GM10266 (cell line): ENCODE data around the gene OPCML.

Experiments
- DNase-seq: peaks from one replicate; pipeline ENCODE4 v3.0.0; 2012; ENCODE audit errors: extremely low spot score
- CTCF ChIP-seq: IDR thresholded peaks from 2 replicates; pipeline ENCODE4 v1.5.1; 2012; ENCODE audit warnings: mild to moderate bottlenecking, low read depth; ENCODE audit not compliant: control insufficient read depth, insufficient read depth; ENCODE audit errors: missing control alignments

OPCML gene

DNA sequence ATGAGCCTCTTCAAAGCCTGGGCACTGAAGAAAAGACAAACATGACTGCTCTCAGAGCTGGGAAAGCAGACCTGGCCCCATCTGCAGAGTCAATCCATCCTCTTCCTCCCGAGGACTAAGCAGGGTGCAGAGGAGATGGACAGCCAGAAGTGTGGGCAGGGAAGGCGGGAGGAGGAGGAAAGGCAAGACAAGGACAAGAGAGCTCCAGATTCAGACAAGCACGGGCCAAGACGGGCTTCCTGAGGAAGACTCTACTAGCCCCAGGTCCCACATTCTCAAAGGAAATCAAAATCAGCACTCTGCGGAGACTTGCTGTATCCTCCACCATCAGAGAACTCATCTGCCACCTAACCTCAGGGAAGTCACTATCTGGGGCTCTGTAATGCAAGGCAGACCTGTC lies 28.5 kb downstream of the OPCML start:
- DNase-seq: no peak
- TF ChIP-seq CTCF: no peak

- TF ChIP-seq CTCF: no peak
- DNase-seq: no peak
Observed at GRCh38 chr11:133503236-133503635, 29.1 kb downstream of the OPCML start.

DNA sequence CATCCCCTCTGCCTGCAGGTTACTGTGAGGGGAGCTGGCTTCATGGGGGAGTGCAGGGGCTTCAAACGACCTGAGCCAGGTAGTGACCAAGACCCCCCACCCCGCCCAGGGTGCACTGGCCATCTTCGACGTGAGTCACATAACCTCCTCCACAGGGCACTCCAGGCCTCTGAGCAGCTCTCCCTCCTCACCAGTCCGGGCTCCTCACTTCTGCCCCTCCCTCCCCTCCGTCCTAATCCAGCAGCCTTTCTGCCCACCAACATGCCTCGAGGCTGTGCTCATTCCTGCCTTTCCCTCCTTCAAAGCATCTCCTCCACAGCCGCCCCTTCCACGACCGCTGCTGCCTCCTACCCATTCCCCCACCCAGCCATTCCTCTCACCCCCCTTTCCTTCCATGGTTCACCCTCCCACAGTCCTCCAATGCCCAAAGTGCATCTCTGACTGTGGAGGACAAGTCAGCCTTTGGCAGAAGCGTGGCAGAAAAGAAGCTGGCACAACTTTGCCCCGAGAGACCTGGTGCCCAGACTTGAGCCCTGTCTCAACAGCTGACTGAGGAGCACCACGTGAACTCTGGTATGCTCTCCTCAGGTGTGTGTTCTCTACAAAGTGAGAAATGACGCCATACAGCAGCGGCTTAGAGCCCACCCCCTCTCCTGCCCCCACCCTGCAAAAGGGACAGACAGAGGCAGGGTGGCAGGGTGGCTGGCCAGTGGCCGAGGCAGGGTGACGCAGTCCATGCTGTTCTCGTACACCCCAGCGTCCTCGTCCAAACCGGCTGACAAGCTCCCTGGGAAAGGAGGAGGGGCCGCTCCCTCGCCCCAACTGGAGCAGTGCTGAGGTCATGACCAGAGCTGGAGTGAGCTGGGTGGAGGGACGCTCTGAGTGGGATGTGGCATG lies 30.4 kb downstream of the OPCML start:
- no peak for DNase-seq
- TF ChIP-seq CTCF: no peak

- TF ChIP-seq CTCF: no peak
- DNase-seq: no peak
Observed at GRCh38 chr11:133500936-133501335, 31.4 kb downstream of the OPCML start.

GRCh38 chr11:133500435-133500834 lies 31.9 kb downstream of the OPCML start:
- no peak for TF ChIP-seq CTCF

DNA sequence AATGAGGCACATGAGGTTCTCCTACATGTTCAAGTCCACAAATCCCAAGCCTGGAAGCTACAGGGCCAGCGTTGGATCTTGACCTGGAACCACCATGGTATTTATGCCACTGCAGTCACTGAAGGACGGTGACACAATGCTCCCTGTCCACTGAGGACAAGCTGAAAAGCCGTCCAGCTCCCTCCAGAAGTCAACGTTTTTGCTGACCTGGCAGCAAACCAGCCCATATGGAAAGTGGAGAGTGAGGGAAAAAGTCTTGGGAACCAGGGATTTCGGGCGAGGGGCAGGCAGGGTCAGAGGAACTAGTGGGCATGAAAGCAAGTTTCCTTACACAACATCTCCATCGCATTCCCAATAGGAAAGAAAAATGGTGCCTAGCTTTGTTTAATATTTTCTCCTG lies 33.3 kb downstream of the OPCML start:
- DNase-seq: no peak
- TF ChIP-seq CTCF: no peak

More at GRCh38 chr11:133500435-133500834, 31.9 kb downstream of the OPCML start:
- DNase-seq: no peak

DNA sequence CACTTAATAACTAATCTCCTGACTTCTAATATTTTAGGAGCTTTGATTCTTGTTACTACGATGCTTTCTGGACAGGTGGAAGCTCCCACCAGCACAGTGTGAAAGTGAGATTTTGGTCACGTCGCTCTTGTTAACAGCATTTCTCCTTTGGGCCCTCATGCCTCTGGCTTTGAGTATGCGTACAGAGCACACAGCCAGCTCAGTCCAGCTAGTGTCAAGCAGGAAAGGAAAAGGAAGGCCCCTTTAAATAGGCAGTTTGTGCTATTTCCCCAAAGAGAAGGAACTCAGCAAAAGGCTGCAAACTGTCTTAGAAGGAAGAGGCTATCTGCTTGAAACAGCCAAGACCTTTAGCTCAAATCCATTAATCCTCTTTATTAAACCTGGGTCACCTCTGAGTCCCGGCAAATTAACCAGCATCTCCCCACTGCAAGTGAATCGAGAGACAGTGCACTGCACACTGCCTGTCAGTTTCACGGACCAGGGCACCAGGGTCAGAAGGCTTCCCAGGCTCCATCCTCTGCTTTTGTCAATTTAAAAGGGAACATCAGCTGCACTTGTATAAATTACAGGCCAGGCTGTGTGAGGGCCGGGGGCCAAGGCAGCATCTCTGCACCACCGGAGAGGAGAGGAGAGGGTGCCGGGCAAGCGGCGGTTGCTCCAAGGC lies 34.7 kb downstream of the OPCML start:
- DNase-seq: no peak
- no peak for TF ChIP-seq CTCF
